Osteocyte (in vitro differentiated cells): ENCODE results near the gene MATN4. TPM values are rescaled to one million over a fixed set of nuclear protein-coding genes. Genes with fewer than 3 reads are reported as not detected.
A peak's percentile ranks its signal among the peaks of the same experiment; 100 is the strongest.

ENCODE experiments used
- DNase-seq: peaks from one replicate; pipeline ENCODE4 v3.0.0; 2021; ENCODE audit warnings: mixed read lengths; ENCODE audit not compliant: unreplicated experiment; ENCODE audit errors: extremely low spot score
- H3K27ac Mint-ChIP-seq: one replicate; pipeline ENCODE4 v1.8.0; 2021; ENCODE audit warnings: mild to moderate bottlenecking, mixed read lengths; ENCODE audit not compliant: unreplicated experiment
- H3K27me3 Mint-ChIP-seq: one replicate; pipeline ENCODE4 v1.8.0; 2021; ENCODE audit warnings: mixed read lengths; ENCODE audit not compliant: unreplicated experiment
- H3K36me3 Mint-ChIP-seq: one replicate; pipeline ENCODE4 v1.8.0; 2021; ENCODE audit warnings: mixed read lengths; ENCODE audit not compliant: unreplicated experiment
- H3K4me1 Mint-ChIP-seq: one replicate; pipeline ENCODE4 v1.8.0; 2021; ENCODE audit warnings: mixed read lengths; ENCODE audit not compliant: unreplicated experiment
- H3K4me3 Mint-ChIP-seq: one replicate; pipeline ENCODE4 v1.8.0; 2021; ENCODE audit warnings: mild to moderate bottlenecking, moderate library complexity, mixed read lengths; ENCODE audit not compliant: unreplicated experiment
- H3K9me3 Mint-ChIP-seq: one replicate; pipeline ENCODE4 v1.8.0; 2021; ENCODE audit warnings: mixed read lengths; ENCODE audit not compliant: unreplicated experiment
- CTCF ChIP-seq: fragments of 200-600 bp; sonication (generic); IDR thresholded peaks from 2 replicates; pipeline ENCODE4 v1.5.0; 2021; ENCODE audit warnings: antibody characterized with exemption, mild to moderate bottlenecking, moderate library complexity
- total RNA-seq: library from RNA; stranded (reverse); gene quantifications from 2 replicates; pipeline ENCODE4 v1.2.1, GENCODE V29; 2021

MATN4 gene
- total RNA-seq, 1 donor from 2014 or later: not detected

- H3K4me3 Mint-ChIP-seq: peak overlapping the region; percentile 76
These were observed 14.1 kb downstream of the MATN4 start for GRCh38 chr20:45294003-45294368.

GRCh38 chr20:45293041-45294002, 14.8 kb downstream of the MATN4 start:
- Mint-ChIP-seq H3K9me3 (no peaks in the 10 kb centered on the region), H3K27ac (peak overlapping the region; percentile 31), H3K36me3 (no peaks in the 10 kb centered on the region), H3K4me3 (peak overlapping the region; percentile 76), H3K27me3 (peaks cover 10% of the 10 kb centered on the region), H3K4me1 (peaks cover 7% of the 10 kb centered on the region)
- peak; percentile 95 for TF ChIP-seq CTCF
- peak; percentile 95 for DNase-seq

More at GRCh38 chr20:45294003-45294368, 14.1 kb downstream of the MATN4 start:
- Mint-ChIP-seq H3K27ac (no peak overlapping the region), H3K27me3 (peaks cover 6% of the 10 kb centered on the region), H3K4me1 (peaks cover 7% of the 10 kb centered on the region), H3K9me3 (no peaks in the 10 kb centered on the region), H3K36me3 (no peaks in the 10 kb centered on the region)
- DNase-seq: no peak
- no peak for TF ChIP-seq CTCF

GRCh38 chr20:45292343-45292742, 15.8 kb downstream of the MATN4 start:
- TF ChIP-seq CTCF: no peak
- Mint-ChIP-seq H3K4me3 (no peak overlapping the region), H3K27me3 (peaks cover 17% of the 10 kb centered on the region)

GRCh38 chr20:45291526-45291925, 16.6 kb downstream of the MATN4 start:
- H3K4me3 Mint-ChIP-seq: no peak overlapping the region
- peaks cover 7% of the 10 kb centered on the region for H3K4me1 Mint-ChIP-seq
- no peak overlapping the region for H3K27ac Mint-ChIP-seq
- no peak for TF ChIP-seq CTCF
- H3K36me3 Mint-ChIP-seq: no peaks in the 10 kb centered on the region
- DNase-seq: no peak
- no peaks in the 10 kb centered on the region for H3K9me3 Mint-ChIP-seq
- peaks cover 19% of the 10 kb centered on the region for H3K27me3 Mint-ChIP-seq

More at GRCh38 chr20:45292343-45292742, 15.8 kb downstream of the MATN4 start:
- Mint-ChIP-seq H3K9me3 (no peaks in the 10 kb centered on the region), H3K4me1 (peaks cover 7% of the 10 kb centered on the region), H3K27ac (no peak overlapping the region), H3K36me3 (no peaks in the 10 kb centered on the region)
- DNase-seq: no peak

GRCh38 chr20:45290677-45291355, 17.3 kb downstream of the MATN4 start:
- Mint-ChIP-seq H3K27ac (no peak overlapping the region), H3K4me1 (peaks cover 7% of the 10 kb centered on the region), H3K27me3 (peaks cover 17% of the 10 kb centered on the region), H3K36me3 (no peaks in the 10 kb centered on the region), H3K9me3 (no peaks in the 10 kb centered on the region), H3K4me3 (no peak overlapping the region)
- peak; percentile 91 for DNase-seq
- TF ChIP-seq CTCF: peak; percentile 87
